Right atrium auricular region (tissue), 2 donors: ENCODE measurements around the gene STH. TPM values are rescaled to one million over a fixed set of nuclear protein-coding genes. Genes with fewer than 3 reads are reported as not detected.

Experiments
- DNase-seq: peaks from one replicate; pipeline ENCODE4 v3.0.0-alpha.2; 2019; ENCODE audit warnings: low spot score
- H3K27ac ChIP-seq, 2 donors: fragments of 200-600 bp; sonication (generic); 1 replicate in 1 of 2; 2 replicates in 1 of 2; pipeline ENCODE4 v1.5.1; 2016 to 2019
- H3K27me3 ChIP-seq, 2 donors: fragments of 200-600 bp; sonication (generic); one replicate each; pipeline versions ENCODE4 v1.5.1 to v1.6.0; 2017 to 2019
- H3K36me3 ChIP-seq: fragments of 200-600 bp; sonication (generic); one replicate; pipeline ENCODE4 v1.5.1; 2016
- H3K4me1 ChIP-seq, 2 donors: fragments of 200-600 bp; sonication (generic); one replicate each; pipeline versions ENCODE4 v1.5.1 to v1.6.0; 2017 to 2019
- H3K4me3 ChIP-seq, 2 donors: fragments of 200-600 bp; sonication (generic); 1 replicate in 1 of 2; 2 replicates in 1 of 2; pipeline ENCODE4 v1.5.1; 2017 to 2019; ENCODE audit warnings: mild to moderate bottlenecking in 1 of 2, moderate library complexity in 1 of 2
- H3K9me3 ChIP-seq, 2 donors: fragments of 200-600 bp; sonication (generic); one replicate each; pipeline ENCODE4 v1.5.1; 2019
- total RNA-seq, 2 donors: library from RNA; depleted of rRNA; stranded (reverse); fragments of >200 nt; gene quantifications; one replicate each; pipeline ENCODE4 v1.1.0, GENCODE V29; 2016
- TF ChIP-seq, protein P1 (sequence below), 2 donors: fragments of 200-600 bp; sonication (generic); IDR thresholded peaks; one replicate each; pipeline ENCODE4 v1.5.1; 2019; ENCODE audit warnings: antibody characterized with exemption in 2 of 2

The STH gene
- total RNA-seq, 2 donors from 2014 or later = not detected

DNA sequence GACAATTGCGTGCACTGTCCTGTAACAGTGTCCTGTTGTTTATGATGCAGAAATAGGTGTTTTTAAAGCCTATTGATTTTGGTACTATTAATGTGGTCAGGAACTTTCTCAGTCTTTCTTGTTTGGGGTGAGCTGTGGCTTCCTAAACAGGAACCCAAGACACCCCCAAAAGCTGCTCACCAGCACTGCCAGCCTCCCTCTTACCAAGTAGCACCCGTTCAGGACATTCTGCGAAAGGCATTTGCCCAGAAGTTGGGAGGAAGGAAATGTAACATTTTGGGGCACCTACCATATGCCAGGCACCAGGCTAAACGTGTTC is 21.6 kb upstream of the STH start:
- no peak for DNase-seq
- H3K27ac ChIP-seq = no peak overlapping the region
- no peaks in the 10 kb centered on the region for H3K36me3 ChIP-seq
- H3K4me1 ChIP-seq = peaks cover 0 to 8% of the 10 kb centered on the region in 2 donors
- H3K4me3 ChIP-seq = no peak overlapping the region
- no peaks in the 10 kb centered on the region for H3K27me3 ChIP-seq
- TF ChIP-seq, protein P1, sequence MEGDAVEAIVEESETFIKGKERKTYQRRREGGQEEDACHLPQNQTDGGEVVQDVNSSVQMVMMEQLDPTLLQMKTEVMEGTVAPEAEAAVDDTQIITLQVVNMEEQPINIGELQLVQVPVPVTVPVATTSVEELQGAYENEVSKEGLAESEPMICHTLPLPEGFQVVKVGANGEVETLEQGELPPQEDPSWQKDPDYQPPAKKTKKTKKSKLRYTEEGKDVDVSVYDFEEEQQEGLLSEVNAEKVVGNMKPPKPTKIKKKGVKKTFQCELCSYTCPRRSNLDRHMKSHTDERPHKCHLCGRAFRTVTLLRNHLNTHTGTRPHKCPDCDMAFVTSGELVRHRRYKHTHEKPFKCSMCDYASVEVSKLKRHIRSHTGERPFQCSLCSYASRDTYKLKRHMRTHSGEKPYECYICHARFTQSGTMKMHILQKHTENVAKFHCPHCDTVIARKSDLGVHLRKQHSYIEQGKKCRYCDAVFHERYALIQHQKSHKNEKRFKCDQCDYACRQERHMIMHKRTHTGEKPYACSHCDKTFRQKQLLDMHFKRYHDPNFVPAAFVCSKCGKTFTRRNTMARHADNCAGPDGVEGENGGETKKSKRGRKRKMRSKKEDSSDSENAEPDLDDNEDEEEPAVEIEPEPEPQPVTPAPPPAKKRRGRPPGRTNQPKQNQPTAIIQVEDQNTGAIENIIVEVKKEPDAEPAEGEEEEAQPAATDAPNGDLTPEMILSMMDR (IDR thresholded peaks at IDR 0.05) = no peak
- no peaks in the 10 kb centered on the region for H3K9me3 ChIP-seq

DNA sequence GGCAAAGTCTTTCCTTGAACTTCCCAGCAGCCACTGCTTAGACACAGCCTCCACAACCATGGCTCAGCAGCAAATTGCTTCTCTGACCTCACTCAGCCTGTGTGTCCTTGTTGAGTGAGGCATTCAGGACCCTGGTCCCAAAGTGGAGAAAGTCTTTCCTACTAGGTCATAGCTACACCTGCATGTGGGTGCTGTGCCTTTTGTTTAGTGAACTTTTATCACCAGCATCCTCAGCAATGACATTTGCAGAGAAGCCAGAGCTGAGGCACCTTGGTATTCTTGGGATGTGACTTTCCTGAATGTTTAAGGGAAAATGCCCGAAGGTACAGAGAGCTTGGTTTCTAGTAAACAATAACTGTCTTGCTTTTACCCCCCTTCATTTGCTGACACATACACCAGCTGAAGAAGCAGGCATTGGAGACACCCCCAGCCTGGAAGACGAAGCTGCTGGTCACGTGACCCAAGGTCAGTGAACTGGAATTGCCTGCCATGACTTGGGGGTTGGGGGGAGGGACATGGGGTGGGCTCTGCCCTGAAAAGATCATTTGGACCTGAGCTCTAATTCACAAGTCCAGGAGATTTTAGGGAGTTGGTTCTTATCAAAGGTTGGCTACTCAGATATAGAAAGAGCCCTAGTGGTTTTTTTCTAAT is 20.9 kb upstream of the STH start:
- H3K36me3 ChIP-seq = no peaks in the 10 kb centered on the region
- H3K9me3 ChIP-seq = no peaks in the 10 kb centered on the region
- H3K4me3 ChIP-seq = no peak overlapping the region
- H3K27me3 ChIP-seq = no peaks in the 10 kb centered on the region
- TF ChIP-seq, protein P1 (IDR thresholded peaks at IDR 0.05) = no peak
- no peak for DNase-seq
- no peak overlapping the region for H3K27ac ChIP-seq
- H3K4me1 ChIP-seq = peaks cover 0 to 8% of the 10 kb centered on the region in 2 donors

DNA sequence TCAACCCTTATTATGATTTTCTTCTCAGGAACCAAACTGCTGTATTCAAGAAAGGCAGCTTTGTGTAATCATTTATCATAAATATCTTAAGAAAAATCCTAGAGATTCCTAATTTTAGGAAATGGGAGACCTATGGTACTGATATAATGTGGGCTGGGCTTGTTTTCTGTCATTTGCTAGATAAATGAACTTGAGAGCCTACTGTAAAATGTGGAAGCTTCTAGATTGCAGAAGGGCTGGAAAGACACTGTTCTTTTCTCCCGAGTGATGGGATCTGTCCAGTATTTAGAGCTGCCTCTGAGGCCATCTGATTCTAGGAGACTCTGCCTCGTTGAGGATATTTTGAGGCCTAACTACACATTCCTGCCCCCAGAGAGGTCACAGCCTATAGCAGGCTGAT is 19.9 kb upstream of the STH start:
- Histone ChIP-seq H3K36me3 (no peaks in the 10 kb centered on the region), H3K27me3 (no peaks in the 10 kb centered on the region)
- TF ChIP-seq, protein P1 (IDR thresholded peaks at IDR 0.05) = no peak

DNA sequence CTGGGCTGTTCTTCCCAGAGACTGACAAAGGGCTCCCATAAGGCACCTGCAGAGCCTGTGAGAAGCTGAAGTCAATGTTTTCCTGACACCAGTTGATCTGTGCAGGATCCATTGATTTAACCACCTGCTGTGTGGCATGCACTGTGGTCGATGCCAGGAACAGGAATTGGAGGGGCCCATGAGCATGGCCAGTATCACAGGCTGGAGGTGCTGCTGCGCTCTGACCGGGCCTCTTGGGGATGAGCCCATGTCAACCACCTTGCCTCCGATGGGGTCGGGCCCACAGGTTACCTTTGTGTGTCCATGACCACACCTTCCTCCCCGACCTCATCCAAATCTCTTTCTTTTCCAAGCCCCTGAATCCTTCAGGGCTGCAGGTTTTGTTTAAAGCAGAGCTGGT is 18.2 kb upstream of the STH start:
- Histone ChIP-seq H3K27me3 (no peaks in the 10 kb centered on the region), H3K27ac (no peak overlapping the region), H3K4me1 (no peaks in the 10 kb centered on the region), H3K9me3 (no peaks in the 10 kb centered on the region), H3K36me3 (no peaks in the 10 kb centered on the region), H3K4me3 (no peak overlapping the region)
- DNase-seq = no peak
- TF ChIP-seq, protein P1 (IDR thresholded peaks at IDR 0.05) = no peak

More for the DNA sequence above, 19.9 kb upstream of the STH start:
- Histone ChIP-seq H3K4me3 (no peak overlapping the region), H3K27ac (no peak overlapping the region), H3K4me1 (no peaks in the 10 kb centered on the region), H3K9me3 (no peaks in the 10 kb centered on the region)
- no peak for DNase-seq

DNA sequence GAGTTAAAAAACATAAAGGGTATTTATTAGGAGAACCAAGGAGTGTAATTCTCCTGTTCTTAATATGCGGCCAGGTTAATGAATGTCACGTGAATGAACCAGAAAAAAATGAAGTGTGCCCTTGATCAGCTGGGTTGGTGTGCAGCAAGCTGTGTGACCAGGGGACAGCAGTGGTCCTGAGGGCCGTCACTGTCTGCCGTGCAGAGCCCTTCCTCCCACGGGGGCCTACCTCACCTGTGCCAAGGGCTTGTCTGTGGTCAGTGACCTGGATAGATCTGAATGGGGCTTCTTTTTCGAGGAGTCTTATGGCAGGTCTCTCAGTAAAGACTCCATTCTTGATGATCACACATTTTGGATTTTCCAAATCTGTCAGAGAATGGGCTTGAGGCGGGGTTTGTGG is 17.7 kb upstream of the STH start:
- H3K4me3 ChIP-seq = no peak overlapping the region
- H3K4me1 ChIP-seq = no peaks in the 10 kb centered on the region
- DNase-seq = no peak
- TF ChIP-seq, protein P1 (IDR thresholded peaks at IDR 0.05) = no peak
- H3K36me3 ChIP-seq = no peaks in the 10 kb centered on the region
- no peaks in the 10 kb centered on the region for H3K9me3 ChIP-seq
- no peak overlapping the region for H3K27ac ChIP-seq
- H3K27me3 ChIP-seq = no peaks in the 10 kb centered on the region
